HG02938 (cell line): Measurements from ENCODE around the gene GTF2F1.
"Not testable (repeated sequence)": the region's sequence is repeated elsewhere in the genome, so short reads cannot be mapped to it uniquely, and the experiment has no call there.

Experiments used
- ATAC-seq: cut with Tn5 transposase; IDR thresholded peaks from one replicate; pipeline ENCODE4 v1.9.1; 2021; ENCODE audit warnings: mild to moderate bottlenecking, moderate library complexity; ENCODE audit not compliant: unreplicated experiment

GTF2F1 gene

GRCh38 chr19:6418562-6418932 is 25.6 kb upstream of the GTF2F1 start:
- no peak for ATAC-seq

- no peak for ATAC-seq
Observed at GRCh38 chr19:6417713-6418561, 25.0 kb upstream of the GTF2F1 start.

- no peak for ATAC-seq
Observed at GRCh38 chr19:6416658-6417405, 23.9 kb upstream of the GTF2F1 start.

GRCh38 chr19:6415591-6416190 is 22.7 kb upstream of the GTF2F1 start:
- no peak for ATAC-seq

GRCh38 chr19:6414793-6415590 is 22.0 kb upstream of the GTF2F1 start:
- ATAC-seq, result no peak

- no peak for ATAC-seq
Observed at GRCh38 chr19:6413721-6414643, 21.0 kb upstream of the GTF2F1 start.

GRCh38 chr19:6413291-6413690 is 20.3 kb upstream of the GTF2F1 start:
- no peak for ATAC-seq

GRCh38 chr19:6412447-6413091 is 19.6 kb upstream of the GTF2F1 start:
- ATAC-seq, result no peak

- ATAC-seq, result no peak
Observed at GRCh38 chr19:6412061-6412446, 19.1 kb upstream of the GTF2F1 start.

- no peak for ATAC-seq
Observed at GRCh38 chr19:6409346-6409745, 16.4 kb upstream of the GTF2F1 start.

GRCh38 chr19:6406401-6406800 is 13.4 kb upstream of the GTF2F1 start:
- no peak for ATAC-seq

- no peak for ATAC-seq
Observed at GRCh38 chr19:6402837-6403608, 10.1 kb upstream of the GTF2F1 start.

- no peak for ATAC-seq
Observed at GRCh38 chr19:6402058-6402457, 9.1 kb upstream of the GTF2F1 start.

- ATAC-seq, result not testable (repeated sequence)
Observed at GRCh38 chr19:6400062-6400944, 7.3 kb upstream of the GTF2F1 start.

GRCh38 chr19:6396305-6396704 is 3.3 kb upstream of the GTF2F1 start:
- ATAC-seq, result no peak

GRCh38 chr19:6394831-6395230 is 1.9 kb upstream of the GTF2F1 start:
- no peak for ATAC-seq

GRCh38 chr19:6393983-6394412 is 1.0 kb upstream of the GTF2F1 start:
- no peak for ATAC-seq
